ENCODE data around the gene ING1. TPM values are rescaled to one million over a fixed set of nuclear protein-coding genes. Genes with fewer than 3 reads are reported as not detected.

ING1 gene
- polyA plus RNA-seq, 1 experiment = 14.3 TPM

- DNase-seq (ENCODE audit: low read depth) = no peak
- ChIA-PET POLR2A (no interaction called here), CTCF (no interaction called here)
- no peaks in the 10 kb centered on the region for H3K36me3 ChIP-seq (ENCODE audit: control insufficient read depth, insufficient read depth, low read length)
- peaks cover 14% of the 10 kb centered on the region for H3K27me3 ChIP-seq (ENCODE audit: control insufficient read depth, insufficient read depth, low read length)
- H3K4me3 ChIP-seq (ENCODE audit: low read depth, low read length) = no peak overlapping the region
- no peak for TF ChIP-seq CTCF (IDR thresholded peaks at IDR 0.05; ENCODE audit: insufficient read depth, low read depth, low read length)
Observed at GRCh38 chr13:110772091-110772984, 58.8 kb downstream of the ING1 start.

Other genes starting within 250 kb of the ING1 start
- gene RAB20, start 152.0 kb upstream of the ING1 start, polyA plus RNA-seq (2011; rRNA removed) = 2.5 and 4.9 TPM in 2 replicates
- gene NAXD, start 98.2 kb upstream of the ING1 start, polyA plus RNA-seq (2011; rRNA removed) = 29.1 and 38.7 TPM in 2 replicates
- 61.3 and 76.8 TPM in 2 replicates for gene CARS2, start 7.6 kb upstream of the ING1 start, polyA plus RNA-seq (2011; rRNA removed)
- 43.5 and 54.4 TPM in 2 replicates for gene ANKRD10, start 201.4 kb downstream of the ING1 start, polyA plus RNA-seq (2011; rRNA removed)